SHP77 (cell line): ENCODE measurements around the gene STAT5A.
"Not testable (repeated sequence)": the region's sequence is repeated elsewhere in the genome, so short reads cannot be mapped to it uniquely, and the experiment has no call there.

Experiments
- DNase-seq, 2 experiments: peaks; one replicate each; lab custom pipeline; 2025; lab: John Stamatoyannopoulos, UW

STAT5A gene

GRCh38 chr17:42308446-42308845 lies 20.1 kb downstream of the STAT5A start:
- DNase-seq = no peak

DNA sequence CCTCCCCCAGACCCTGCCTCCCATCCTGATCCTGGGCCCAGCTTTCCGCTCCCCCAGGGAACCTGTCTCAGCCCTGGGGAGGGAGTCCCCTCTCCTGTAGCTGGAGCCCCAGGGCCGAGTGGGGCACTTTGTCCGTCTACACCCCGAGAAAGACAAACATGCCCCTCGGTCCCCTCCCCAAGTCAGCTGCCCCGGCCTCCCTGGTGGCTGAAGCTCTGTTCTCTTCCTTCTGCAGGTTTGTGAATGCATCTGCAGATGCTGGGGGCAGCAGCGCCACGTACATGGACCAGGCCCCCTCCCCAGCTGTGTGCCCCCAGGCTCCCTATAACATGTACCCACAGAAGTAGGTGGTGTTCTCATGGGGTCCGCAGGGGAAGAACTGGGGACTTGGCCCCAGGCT lies 20.8 kb downstream of the STAT5A start:
- no peak for DNase-seq

DNA sequence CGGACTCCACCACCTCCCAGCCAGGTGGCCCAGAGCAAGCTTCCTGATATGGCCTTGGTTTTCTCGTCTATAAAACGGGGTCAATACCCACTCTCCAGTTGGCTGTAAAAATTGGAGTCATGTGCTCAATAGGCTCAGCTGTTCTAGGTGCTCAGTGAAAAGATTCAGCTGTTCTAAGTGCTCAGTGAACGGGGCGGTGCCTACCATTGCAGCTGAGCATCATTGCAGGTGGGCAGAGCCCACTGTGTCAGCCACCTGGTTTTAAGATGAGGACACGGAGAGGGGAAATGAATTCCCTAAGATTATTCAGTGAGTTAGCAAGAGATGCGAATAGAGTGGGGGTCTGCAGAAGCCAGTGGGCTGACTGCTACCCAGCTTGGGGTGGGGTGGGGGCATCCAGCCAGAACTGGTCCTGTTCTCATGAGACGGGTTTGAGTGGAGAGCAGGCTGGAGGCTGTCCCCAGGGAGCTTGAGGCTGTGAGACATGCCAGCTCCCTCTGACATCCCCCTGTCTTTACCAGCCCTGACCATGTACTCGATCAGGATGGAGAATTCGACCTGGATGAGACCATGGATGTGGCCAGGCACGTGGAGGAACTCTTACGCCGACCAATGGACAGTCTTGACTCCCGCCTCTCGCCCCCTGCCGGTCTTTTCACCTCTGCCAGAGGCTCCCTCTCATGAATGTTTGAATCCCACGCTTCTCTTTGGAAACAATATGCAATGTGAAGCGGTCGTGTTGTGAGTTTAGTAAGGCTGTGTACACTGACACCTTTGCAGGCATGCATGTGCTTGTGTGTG lies 21.9 kb downstream of the STAT5A start:
- DNase-seq = no peak

DNA sequence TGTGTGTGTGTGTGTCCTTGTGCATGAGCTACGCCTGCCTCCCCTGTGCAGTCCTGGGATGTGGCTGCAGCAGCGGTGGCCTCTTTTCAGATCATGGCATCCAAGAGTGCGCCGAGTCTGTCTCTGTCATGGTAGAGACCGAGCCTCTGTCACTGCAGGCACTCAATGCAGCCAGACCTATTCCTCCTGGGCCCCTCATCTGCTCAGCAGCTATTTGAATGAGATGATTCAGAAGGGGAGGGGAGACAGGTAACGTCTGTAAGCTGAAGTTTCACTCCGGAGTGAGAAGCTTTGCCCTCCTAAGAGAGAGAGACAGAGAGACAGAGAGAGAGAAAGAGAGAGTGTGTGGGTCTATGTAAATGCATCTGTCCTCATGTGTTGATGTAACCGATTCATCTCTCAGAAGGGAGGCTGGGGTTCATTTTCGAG lies 22.5 kb downstream of the STAT5A start:
- DNase-seq = no peak

GRCh38 chr17:42311240-42312034 lies 23.1 kb downstream of the STAT5A start:
- DNase-seq = no peak

DNA sequence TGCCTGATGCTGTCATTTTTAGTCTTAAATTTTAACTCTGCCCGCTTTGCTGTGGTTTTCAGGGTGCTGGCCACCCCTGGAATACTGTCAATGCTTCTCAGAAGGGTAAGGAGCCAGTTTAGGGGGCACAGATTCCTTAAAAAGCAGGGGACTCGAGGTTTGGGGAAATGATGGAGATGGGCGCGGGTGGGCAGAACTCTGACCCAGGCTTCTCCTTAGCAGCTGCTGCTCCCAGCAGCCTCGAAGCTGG lies 23.7 kb downstream of the STAT5A start:
- no peak for DNase-seq

DNA sequence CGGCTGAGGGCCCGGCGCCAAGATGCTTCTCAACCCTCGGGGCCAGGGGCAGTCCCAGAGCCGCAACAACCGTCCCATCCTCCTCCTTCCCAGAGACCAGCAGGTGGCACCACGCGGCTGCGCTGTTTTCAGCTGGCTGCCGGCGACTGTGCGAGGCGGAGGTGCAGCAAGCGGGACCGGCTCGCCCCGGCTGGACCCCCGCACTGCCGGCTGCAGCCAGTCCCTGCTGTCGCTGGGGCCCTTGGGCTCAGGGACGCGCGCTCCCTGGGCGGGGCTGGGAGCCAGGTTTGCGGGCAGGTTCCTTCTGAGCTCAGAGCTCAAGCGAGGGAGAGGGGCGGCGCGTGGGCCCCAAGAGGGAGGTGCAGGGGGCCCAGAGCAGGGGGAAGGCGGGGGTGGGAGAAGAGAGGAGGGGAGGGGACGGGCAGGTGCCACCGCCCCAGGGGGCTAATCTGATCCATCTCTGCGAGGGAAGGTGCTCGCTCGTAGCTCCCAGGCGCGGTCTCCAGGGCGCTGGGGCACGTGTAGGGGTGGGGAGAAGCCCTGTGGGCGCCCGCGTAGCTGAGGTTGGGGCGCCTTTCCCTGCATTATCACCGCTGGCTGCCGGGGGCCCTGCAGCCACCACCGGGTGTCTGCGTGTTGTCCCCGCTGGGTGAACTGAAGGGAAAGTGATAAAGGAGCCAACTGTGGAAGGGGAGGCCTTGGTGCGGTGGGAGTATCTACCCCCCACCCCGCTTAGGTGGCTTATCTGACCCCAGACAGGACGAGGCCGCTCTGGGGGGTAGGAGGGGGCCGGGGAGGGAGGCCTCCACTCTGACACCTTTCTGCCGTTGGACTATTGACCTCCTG lies 24.2 kb downstream of the STAT5A start:
- DNase-seq = peak; percentile 17 to 65

DNA sequence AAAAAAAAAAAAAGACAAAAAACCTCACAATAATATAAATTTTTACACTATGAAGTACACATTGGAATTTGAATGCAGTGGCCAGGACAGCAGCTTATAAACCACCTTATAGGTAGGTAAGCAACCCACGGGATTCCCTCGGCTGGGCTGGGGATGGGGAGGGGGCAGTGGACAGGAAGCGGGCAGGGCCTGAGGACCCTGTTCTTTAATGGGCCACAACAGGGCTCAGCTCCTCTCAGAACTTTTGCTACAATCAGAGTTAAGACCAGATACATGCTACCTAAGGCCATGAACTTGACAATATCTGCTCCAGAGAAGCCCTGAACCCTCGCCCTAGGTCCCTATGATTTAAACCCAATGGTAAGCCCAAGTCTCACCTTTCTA lies 25.1 kb downstream of the STAT5A start:
- DNase-seq = no peak

DNA sequence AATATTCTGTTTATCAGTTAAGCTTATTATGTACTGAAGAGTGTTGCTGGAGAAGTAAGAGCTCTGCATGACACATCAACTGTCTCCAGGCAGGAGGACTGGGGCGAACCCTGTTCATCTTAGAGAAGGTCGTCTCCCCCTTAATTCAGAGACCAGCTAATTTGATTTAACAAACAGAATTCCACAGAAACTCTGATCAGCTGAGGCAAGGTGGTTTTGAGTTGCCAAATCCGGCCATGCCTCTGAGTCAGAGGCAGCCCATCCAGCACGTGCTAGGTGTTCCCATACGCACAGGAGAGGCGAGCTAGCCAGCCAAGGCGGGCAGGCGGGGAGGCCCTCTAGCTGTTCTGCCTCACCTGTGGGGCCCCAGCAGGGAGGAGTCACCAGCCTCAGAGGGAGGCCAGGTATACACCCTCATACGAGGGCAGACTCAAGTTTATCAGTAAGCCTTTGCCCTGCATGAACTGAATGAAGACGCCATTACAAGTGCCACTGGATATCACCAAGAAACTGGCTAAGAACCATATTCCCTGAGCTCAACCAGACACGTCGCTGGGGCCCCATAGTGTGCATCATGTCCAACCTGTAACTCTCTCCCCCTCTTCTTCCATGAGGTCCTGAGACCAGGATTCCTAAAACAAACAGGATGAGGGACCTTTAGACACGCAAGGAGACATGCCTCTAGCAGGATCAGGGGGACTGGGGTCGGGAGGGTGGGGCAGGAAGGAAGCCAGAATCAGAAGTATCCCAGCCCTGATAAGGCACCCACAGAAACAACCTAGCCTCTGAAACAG lies 25.7 kb downstream of the STAT5A start:
- no peak for DNase-seq

- no peak for DNase-seq
Observed at GRCh38 chr17:42315402-42316156, 27.3 kb downstream of the STAT5A start.

GRCh38 chr17:42316755-42317154 lies 28.5 kb downstream of the STAT5A start:
- DNase-seq = no peak

DNA sequence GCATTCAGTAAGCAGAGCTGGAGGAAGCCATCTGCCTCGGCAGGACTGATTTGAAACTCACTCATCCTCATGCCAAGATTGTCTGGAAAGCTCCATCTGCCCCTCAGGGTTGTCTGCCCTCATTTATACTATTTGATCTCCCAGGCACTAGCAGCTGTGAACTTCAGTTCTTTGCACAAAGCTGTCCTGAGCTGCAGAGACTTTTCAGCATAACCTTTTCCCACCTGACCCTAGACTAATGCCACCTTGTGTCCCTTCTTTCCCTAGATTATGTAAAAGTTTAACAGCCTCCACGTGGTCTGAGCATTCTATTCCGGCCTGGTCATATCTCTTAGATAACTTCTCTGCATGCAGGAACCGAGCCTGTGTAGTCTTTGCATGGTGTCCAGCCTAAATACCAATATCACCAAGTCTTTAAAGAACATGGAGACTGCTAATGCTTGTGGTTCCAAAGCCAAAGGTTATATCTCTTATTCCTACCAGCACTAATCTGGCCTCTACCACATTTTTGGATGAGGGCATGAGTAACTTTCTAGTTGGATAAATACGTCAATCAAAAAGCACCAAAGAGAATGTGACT lies 29.1 kb downstream of the STAT5A start:
- DNase-seq = no peak

DNA sequence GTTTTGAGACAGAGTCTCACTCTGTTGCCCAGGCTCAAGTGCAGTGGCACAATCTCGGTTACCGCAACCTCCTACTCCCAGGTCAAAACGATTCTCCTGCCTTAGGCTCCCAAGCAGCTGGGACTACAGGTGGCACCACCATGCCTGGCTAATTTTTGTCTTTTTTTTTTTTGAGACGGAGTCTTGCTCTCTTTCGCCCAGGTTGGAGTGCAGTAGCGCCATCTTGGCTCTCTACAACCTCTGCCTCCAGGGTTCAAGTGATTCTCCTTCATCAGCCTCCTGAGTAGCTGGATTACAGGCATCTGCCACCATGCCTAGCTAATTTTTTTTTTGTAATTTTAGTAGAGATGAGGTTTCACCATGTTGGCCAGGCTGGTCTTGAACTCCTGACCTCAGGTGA lies 29.7 kb downstream of the STAT5A start:
- DNase-seq = not testable (repeated sequence)

DNA sequence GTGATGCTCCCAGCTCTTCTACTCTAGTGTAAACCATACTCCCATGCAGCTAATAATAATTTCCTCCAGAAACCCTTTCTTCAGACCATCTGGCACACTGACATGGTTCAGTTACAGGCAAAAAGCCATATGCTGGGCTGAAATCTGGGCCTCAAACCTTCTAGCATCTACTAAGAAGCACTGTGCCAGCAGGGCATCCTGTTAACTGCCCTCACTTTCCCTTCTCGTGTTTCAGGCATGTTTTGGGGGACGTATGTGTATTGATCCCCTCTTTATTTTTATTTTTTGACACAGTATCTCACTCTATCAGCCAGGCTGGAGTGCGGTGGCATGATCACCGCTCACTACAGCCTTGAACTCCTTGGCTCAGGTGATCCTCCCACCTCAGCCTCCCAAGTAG lies 33.3 kb downstream of the STAT5A start:
- DNase-seq = no peak

DNA sequence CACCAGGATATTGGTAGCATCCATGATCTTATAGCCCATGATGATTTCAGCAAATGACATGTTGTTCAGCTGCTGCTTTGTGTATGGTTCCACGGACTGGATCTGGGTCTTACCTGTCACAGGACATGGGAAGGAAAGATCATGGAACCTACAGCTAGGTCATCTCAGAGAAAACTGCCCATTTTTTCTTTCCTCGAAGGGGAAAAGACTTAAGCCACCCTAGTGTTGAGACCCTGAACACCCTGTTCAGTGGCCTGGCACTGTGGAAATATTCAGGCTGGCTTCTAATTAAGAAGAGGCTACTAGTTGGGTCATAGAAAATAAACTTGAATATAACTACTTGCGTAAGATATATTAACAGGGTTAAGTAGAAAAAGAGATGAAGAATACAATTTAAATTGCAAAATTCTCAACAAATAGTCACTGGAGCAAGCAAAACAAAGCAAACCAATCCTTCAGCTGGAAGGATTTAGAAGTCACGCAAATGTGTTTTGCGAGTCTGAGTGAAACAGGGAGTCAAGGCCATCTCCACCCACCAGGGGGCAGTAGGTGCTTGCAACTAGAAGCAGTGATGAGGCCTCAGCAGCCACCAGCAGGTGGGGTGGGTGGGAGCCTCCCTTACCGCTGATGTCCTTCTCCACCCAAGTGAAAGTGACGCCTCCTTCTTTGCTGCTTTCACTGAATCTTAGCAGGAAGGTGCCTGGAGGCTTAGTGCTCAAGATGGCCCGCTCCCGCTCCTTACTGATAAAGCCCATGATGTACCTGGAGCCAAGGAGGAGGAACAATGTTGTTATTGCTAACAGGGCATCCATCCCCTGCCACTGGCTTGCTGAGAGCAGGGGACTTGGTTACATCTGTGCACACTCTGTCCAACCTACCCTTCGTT lies 34.3 kb downstream of the STAT5A start:
- DNase-seq = peak; percentile 87 to 88

DNA sequence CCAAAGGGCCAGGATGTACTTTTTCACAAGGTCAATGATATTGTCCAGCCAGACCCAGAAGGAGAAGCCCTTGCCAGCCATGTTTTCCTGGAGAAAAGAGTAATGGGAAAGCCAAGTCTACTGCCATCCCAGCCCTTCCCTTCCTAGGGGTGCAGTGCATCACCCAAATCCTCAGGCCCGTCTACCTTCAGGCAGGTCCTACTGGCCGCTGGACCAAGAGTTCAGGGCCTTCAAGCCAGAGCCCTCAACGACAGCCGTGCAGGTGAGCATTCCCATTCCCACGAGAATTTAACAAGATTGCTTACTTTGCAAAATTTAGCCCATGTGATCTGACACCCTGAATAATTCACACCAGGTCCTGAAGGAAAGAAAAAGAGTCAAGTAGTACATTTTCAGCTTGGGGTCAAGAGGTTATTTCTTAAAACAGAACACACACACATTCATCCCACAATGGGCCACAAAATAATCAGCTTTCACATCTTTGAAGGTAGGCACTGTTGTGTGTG lies 35.0 kb downstream of the STAT5A start:
- no peak for DNase-seq

DNA sequence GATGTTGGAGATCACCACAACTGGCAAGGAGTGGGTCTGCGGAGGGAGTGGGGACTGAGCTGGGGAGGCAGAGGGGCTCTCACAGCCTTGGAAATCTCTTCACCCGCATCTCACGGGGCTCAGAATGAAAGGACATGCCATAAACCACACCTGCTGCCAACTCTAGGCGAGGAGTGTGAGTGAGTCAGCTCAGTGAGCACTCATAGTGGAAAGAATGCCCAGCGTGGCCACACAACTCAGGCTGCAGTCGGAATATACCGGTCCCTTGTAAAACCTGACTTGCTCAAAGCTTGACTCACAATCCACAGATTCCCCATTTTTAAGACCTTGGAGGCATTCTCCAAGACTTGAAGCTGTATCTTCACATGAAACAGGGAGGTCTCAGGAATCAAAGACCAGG lies 36.7 kb downstream of the STAT5A start:
- DNase-seq = no peak

GRCh38 chr17:42329025-42329976 lies 41.0 kb downstream of the STAT5A start:
- no peak for DNase-seq
